ENCODE results near the gene LIME1. TPM values are rescaled to one million over a fixed set of nuclear protein-coding genes. Genes with fewer than 3 reads are reported as not detected.

LIME1 gene
- polyA plus RNA-seq, 1 experiment: 1.5 TPM

- POLR2A ChIA-PET: interaction anchor here (0.6 kb wide), 2 partner anchors 65 to 84 kb away, joined by 4 read pairs; no protein-coding TSS in a partner anchor
- CTCF ChIA-PET: interaction anchor here (0.6 to 2.2 kb wide), 10 partner anchors 8 to 211 kb away, joined by 3 to 12 read pairs (median 4); partner anchors contain the start of gene TPD52L2
- TF ChIP-seq CTCF (IDR thresholded peaks at IDR 0.05; ENCODE audit: low read depth, low read length): no peak
Measured at GRCh38 chr20:63785691-63786131, 49.2 kb downstream of the LIME1 start.

DNA sequence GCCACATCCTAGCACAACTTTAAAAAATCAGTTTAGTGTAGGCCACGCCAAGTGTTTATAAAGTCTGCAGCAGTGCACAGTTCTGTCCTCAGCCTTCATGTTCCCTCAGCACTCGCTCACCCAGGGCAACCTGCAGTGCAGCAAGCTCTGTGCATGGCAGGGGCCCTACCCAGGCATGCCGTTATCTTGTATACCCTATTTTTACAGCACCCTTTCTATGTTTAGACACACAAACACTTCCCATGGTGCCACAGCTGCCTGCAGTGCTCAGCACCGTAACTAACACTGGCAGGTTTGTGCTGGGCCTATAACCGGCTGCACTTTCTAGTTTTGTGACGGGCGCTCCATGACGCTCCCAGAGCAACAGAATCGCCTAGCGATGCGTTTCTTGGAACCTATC lies 50.8 kb downstream of the LIME1 start:
- ChIA-PET POLR2A (no interaction called here), CTCF (interaction anchor here (1.5 to 2.2 kb wide), 4 partner anchors 9 to 77 kb away, joined by 3 to 12 read pairs (median 4); no protein-coding TSS in a partner anchor)

More at GRCh38 chr20:63785691-63786131, 49.2 kb downstream of the LIME1 start:
- no peak overlapping the region for H3K27ac ChIP-seq (ENCODE audit: low read depth, low read length)
- no peak overlapping the region for H3K4me3 ChIP-seq (ENCODE audit: low read depth, low read length)
- DNase-seq (ENCODE audit: low read depth, low spot score): no peak
- no peaks in the 10 kb centered on the region for H3K27me3 ChIP-seq (ENCODE audit: control insufficient read depth, insufficient read depth, low read length)
- peaks cover 6% of the 10 kb centered on the region; the same call in 1 of the 2 replicates for H3K9me3 ChIP-seq (ENCODE audit: control insufficient read depth, insufficient read depth, low read length)

DNA sequence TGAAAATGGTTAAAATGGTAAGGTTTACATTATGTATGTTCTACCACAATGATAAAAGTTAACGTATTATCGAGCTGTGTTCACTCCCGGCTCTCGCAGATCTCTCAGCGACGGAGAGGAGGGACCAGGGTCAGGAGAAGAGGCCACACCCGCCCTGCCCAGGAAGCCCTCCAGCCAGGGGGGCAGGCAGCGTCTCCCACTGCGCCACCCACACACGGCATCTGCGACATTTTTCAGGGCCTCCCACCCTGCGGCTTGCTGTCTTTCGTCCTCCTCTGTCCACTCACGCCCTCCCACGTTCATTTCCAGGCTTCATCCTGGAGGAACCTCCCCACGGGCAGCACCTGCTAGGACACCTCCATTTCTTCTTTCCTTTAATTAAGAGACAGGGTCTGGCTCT lies 51.3 kb downstream of the LIME1 start:
- ChIA-PET CTCF (interaction anchor here (2.0 kb wide), 1 partner anchor 8 kb away, joined by 6 read pairs; no protein-coding TSS in a partner anchor), POLR2A (no interaction called here)
- Histone ChIP-seq H3K4me3 (ENCODE audit: low read depth, low read length) (no peak overlapping the region), H3K27ac (ENCODE audit: low read depth, low read length) (no peak overlapping the region), H3K27me3 (ENCODE audit: control insufficient read depth, insufficient read depth, low read length) (no peaks in the 10 kb centered on the region), H3K9me3 (ENCODE audit: control insufficient read depth, insufficient read depth, low read length) (peaks cover 6% of the 10 kb centered on the region; the same call in 1 of the 2 replicates)
- TF ChIP-seq CTCF (IDR thresholded peaks at IDR 0.05; ENCODE audit: low read depth, low read length): no peak
- DNase-seq (ENCODE audit: low read depth, low spot score): no peak

More for the DNA sequence above, 50.8 kb downstream of the LIME1 start:
- no peak overlapping the region for H3K4me3 ChIP-seq (ENCODE audit: low read depth, low read length)
- TF ChIP-seq CTCF (IDR thresholded peaks at IDR 0.05; ENCODE audit: low read depth, low read length): no peak
- peaks cover 6% of the 10 kb centered on the region; the same call in 1 of the 2 replicates for H3K9me3 ChIP-seq (ENCODE audit: control insufficient read depth, insufficient read depth, low read length)
- H3K27me3 ChIP-seq (ENCODE audit: control insufficient read depth, insufficient read depth, low read length): no peaks in the 10 kb centered on the region
- no peak for DNase-seq (ENCODE audit: low read depth, low spot score)
- H3K27ac ChIP-seq (ENCODE audit: low read depth, low read length): no peak overlapping the region

Small RNA genes lying within 50 kb of the gene (small RNA-seq; reads per million reads assigned to genes)
- gene LIME1 (ENCODE audit: insufficient read length, low read depth) (not detected), gene TNFRSF6B (ENCODE audit: insufficient read length, low read depth) (not detected)

Other genes starting within 250 kb of the LIME1 start
- 0.94 and 0.99 TPM in 2 replicates for gene EEF1A2, start 237.6 kb upstream of the LIME1 start, polyA plus RNA-seq (2011; rRNA removed)
- gene PPDPF, start 215.9 kb upstream of the LIME1 start, polyA plus RNA-seq (2011; rRNA removed): 13.5 and 21.7 TPM in 2 replicates
- 0.02 TPM in 1 of 2 replicates, not detected in the other for gene PTK6, start 199.3 kb upstream of the LIME1 start, polyA plus RNA-seq (2011; rRNA removed)
- gene SRMS, start 188.9 kb upstream of the LIME1 start, polyA plus RNA-seq (2011; rRNA removed): not detected in 2 replicates
- 0.64 and 0.76 TPM in 2 replicates for gene FNDC11, start 182.5 kb upstream of the LIME1 start, polyA plus RNA-seq (2011; rRNA removed)
- 4.6 and 7.0 TPM in 2 replicates for gene HELZ2, start 162.4 kb upstream of the LIME1 start, polyA plus RNA-seq (2011; rRNA removed)
- 6.3 and 7.3 TPM in 2 replicates for gene GMEB2, start 109.6 kb upstream of the LIME1 start, polyA plus RNA-seq (2011; rRNA removed)
- gene STMN3, start 83.2 kb upstream of the LIME1 start, polyA plus RNA-seq (2011; rRNA removed): 21.8 and 26.9 TPM in 2 replicates
- gene RTEL1, start 78.4 kb upstream of the LIME1 start, polyA plus RNA-seq (2011; rRNA removed): 11.3 and 14.6 TPM in 2 replicates
- gene TNFRSF6B, start 40.0 kb upstream of the LIME1 start, polyA plus RNA-seq (2011; rRNA removed): 2.5 and 5.2 TPM in 2 replicates
- 21.4 and 23.8 TPM in 2 replicates for gene ARFRP1, start 28.7 kb upstream of the LIME1 start, polyA plus RNA-seq (2011; rRNA removed)
- gene ZGPAT, start 28.6 kb upstream of the LIME1 start, polyA plus RNA-seq (2011; rRNA removed): 8.7 and 10.6 TPM in 2 replicates
- gene SLC2A4RG, start 3.1 kb downstream of the LIME1 start, polyA plus RNA-seq (2011; rRNA removed): 26.0 and 27.6 TPM in 2 replicates
- gene ZBTB46, start 94.6 kb downstream of the LIME1 start, polyA plus RNA-seq (2011; rRNA removed): 2.0 and 2.8 TPM in 2 replicates
- not detected in 2 replicates for gene ABHD16B, start 124.8 kb downstream of the LIME1 start, polyA plus RNA-seq (2011; rRNA removed)
- gene TPD52L2, start 128.6 kb downstream of the LIME1 start, polyA plus RNA-seq (2011; rRNA removed): 202 and 219 TPM in 2 replicates
- gene DNAJC5, start 158.5 kb downstream of the LIME1 start, polyA plus RNA-seq (2011; rRNA removed): 36.7 and 40.9 TPM in 2 replicates
- gene UCKL1, start 219.8 kb downstream of the LIME1 start, polyA plus RNA-seq (2011; rRNA removed): 18.0 and 22.3 TPM in 2 replicates
- gene ZNF512B, start 233.3 kb downstream of the LIME1 start, polyA plus RNA-seq (2011; rRNA removed): 4.0 and 6.0 TPM in 2 replicates
- 1.3 and 1.8 TPM in 2 replicates for gene SAMD10, start 243.0 kb downstream of the LIME1 start, polyA plus RNA-seq (2011; rRNA removed)
- gene PRPF6, start 244.5 kb downstream of the LIME1 start, polyA plus RNA-seq (2011; rRNA removed): 38.5 and 47.5 TPM in 2 replicates

Measured in AG04450 (cell line).